Thyroid gland (tissue), 4 donors: ENCODE data around the gene HLA-DRB1.

Source experiments
- CTCF ChIP-seq, 6 experiments: fragments of 200-600 bp in 3 of 6; fragments of 450-650 bp in 3 of 6; sonication (generic) in 3 of 6; IDR thresholded peaks; one replicate each; pipeline ENCODE4 v1.5.1; 2016 to 2019; ENCODE audit warnings: antibody characterized with exemption in 6 of 6, mild to moderate bottlenecking in 2 of 6, inconsistent platforms in 1 of 6, moderate library complexity in 1 of 6
- POLR2A ChIP-seq, 2 donors: fragments of 450-650 bp; IDR thresholded peaks; one replicate each; pipeline ENCODE4 v1.6.1; 2017; ENCODE audit warnings: antibody characterized with exemption in 2 of 2, mild to moderate bottlenecking in 2 of 2, moderate library complexity in 1 of 2

GRCh38 chr6:32617751-32618150 is 28.1 kb upstream of the HLA-DRB1 start:
- TF ChIP-seq CTCF (IDR thresholded peaks at IDR 0.05) (no peak), POLR2A (IDR thresholded peaks at IDR 0.05) (no peak)
